ENCODE data around the gene MYH9. TPM values are rescaled to one million over a fixed set of nuclear protein-coding genes. Genes with fewer than 3 reads are reported as not detected.
"Not testable (repeated sequence)": the region's sequence is repeated elsewhere in the genome, so short reads cannot be mapped to it uniquely, and the experiment has no call there.

Gene MYH9
- total RNA-seq, 1 donor from 2014 or later, result 1,853 TPM

GRCh38 chr22:36294293-36294620 lies 93.5 kb downstream of the MYH9 start:
- H3K9me3 Mint-ChIP-seq (ENCODE audit: low read depth), result no peaks in the 10 kb centered on the region
- TF ChIP-seq CTCF (IDR thresholded peaks at IDR 0.05), result no peak
- peaks cover 58% of the 10 kb centered on the region for H3K36me3 Mint-ChIP-seq (ENCODE audit: low read depth)
- H3K4me1 Mint-ChIP-seq (ENCODE audit: low read depth), result peaks cover 3% of the 10 kb centered on the region
- DNase-seq (ENCODE audit: low spot score), result no peak
- no peaks in the 10 kb centered on the region for H3K27me3 Mint-ChIP-seq (ENCODE audit: low read depth)
- H3K4me3 Mint-ChIP-seq (ENCODE audit: unreplicated experiment), result no peak overlapping the region
- H3K27ac Mint-ChIP-seq (ENCODE audit: unreplicated experiment), result no peak overlapping the region

GRCh38 chr22:36293606-36294292 lies 94.0 kb downstream of the MYH9 start:
- Mint-ChIP-seq H3K4me1 (ENCODE audit: low read depth) (peaks cover 3% of the 10 kb centered on the region), H3K36me3 (ENCODE audit: low read depth) (peaks cover 60% of the 10 kb centered on the region), H3K27ac (ENCODE audit: unreplicated experiment) (peak overlapping the region; percentile 75), H3K27me3 (ENCODE audit: low read depth) (no peaks in the 10 kb centered on the region), H3K9me3 (ENCODE audit: low read depth) (no peaks in the 10 kb centered on the region), H3K4me3 (ENCODE audit: unreplicated experiment) (no peak overlapping the region)
- DNase-seq (ENCODE audit: low spot score), result peak; percentile 87
- no peak for TF ChIP-seq CTCF (IDR thresholded peaks at IDR 0.05)

GRCh38 chr22:36292823-36293530 lies 94.8 kb downstream of the MYH9 start:
- no peak for TF ChIP-seq CTCF (IDR thresholded peaks at IDR 0.05)
- peak overlapping the region; percentile 75 for H3K27ac Mint-ChIP-seq (ENCODE audit: unreplicated experiment)
- DNase-seq (ENCODE audit: low spot score), result peak; percentile 89
- H3K4me1 Mint-ChIP-seq (ENCODE audit: low read depth), result peaks cover 3% of the 10 kb centered on the region
- H3K27me3 Mint-ChIP-seq (ENCODE audit: low read depth), result no peaks in the 10 kb centered on the region
- no peaks in the 10 kb centered on the region for H3K9me3 Mint-ChIP-seq (ENCODE audit: low read depth)
- peaks cover 62% of the 10 kb centered on the region for H3K36me3 Mint-ChIP-seq (ENCODE audit: low read depth)
- H3K4me3 Mint-ChIP-seq (ENCODE audit: unreplicated experiment), result no peak overlapping the region

GRCh38 chr22:36291831-36292740 lies 95.7 kb downstream of the MYH9 start:
- peak overlapping the region; percentile 70 for H3K27ac Mint-ChIP-seq (ENCODE audit: unreplicated experiment)
- no peaks in the 10 kb centered on the region for H3K9me3 Mint-ChIP-seq (ENCODE audit: low read depth)
- TF ChIP-seq CTCF (IDR thresholded peaks at IDR 0.05), result no peak
- peaks cover 55% of the 10 kb centered on the region for H3K36me3 Mint-ChIP-seq (ENCODE audit: low read depth)
- H3K27me3 Mint-ChIP-seq (ENCODE audit: low read depth), result no peaks in the 10 kb centered on the region
- H3K4me3 Mint-ChIP-seq (ENCODE audit: unreplicated experiment), result no peak overlapping the region
- DNase-seq (ENCODE audit: low spot score), result peak; percentile 85
- H3K4me1 Mint-ChIP-seq (ENCODE audit: low read depth), result peaks cover 4% of the 10 kb centered on the region

GRCh38 chr22:36290391-36291075 lies 97.2 kb downstream of the MYH9 start:
- H3K4me3 Mint-ChIP-seq (ENCODE audit: unreplicated experiment); H3K27ac Mint-ChIP-seq (ENCODE audit: unreplicated experiment); H3K27me3 Mint-ChIP-seq (ENCODE audit: low read depth); H3K9me3 Mint-ChIP-seq (ENCODE audit: low read depth): not testable (repeated sequence)
- peaks cover 10% of the 10 kb centered on the region for H3K4me1 Mint-ChIP-seq (ENCODE audit: low read depth)
- peak; percentile 59 for DNase-seq (ENCODE audit: low spot score)
- H3K36me3 Mint-ChIP-seq (ENCODE audit: low read depth), result peaks cover 56% of the 10 kb centered on the region

- H3K9me3 Mint-ChIP-seq (ENCODE audit: low read depth); H3K4me3 Mint-ChIP-seq (ENCODE audit: unreplicated experiment); H3K27me3 Mint-ChIP-seq (ENCODE audit: low read depth): not testable (repeated sequence)
- Mint-ChIP-seq H3K4me1 (ENCODE audit: low read depth) (peaks cover 10% of the 10 kb centered on the region), H3K36me3 (ENCODE audit: low read depth) (peaks cover 55% of the 10 kb centered on the region), H3K27ac (ENCODE audit: unreplicated experiment) (peak overlapping the region; percentile 76)
- DNase-seq (ENCODE audit: low spot score), result peak; percentile 41
Measured at GRCh38 chr22:36289948-36290371, 97.8 kb downstream of the MYH9 start.
